HEK293 (cell line): Measurements from ENCODE around the gene SPRED2.

Experiments
- CTCF ChIA-PET: fragments of 350-600 bp; formaldehyde crosslinking; extraction: SDS; loops from one replicate; lab custom pipeline; 2021; ENCODE audit warnings: antibody characterized with exemption; lab: Yijun Ruan, JAX
- POLR2A ChIA-PET: fragments of 300-600 bp; formaldehyde crosslinking; extraction: SDS; loops from one replicate; lab custom pipeline; 2020; ENCODE audit warnings: antibody characterized with exemption, inconsistent platforms; lab: Yijun Ruan, JAX
- H3K27ac ChIP-seq: fragments of 200-500 bp; sonication (Bioruptor generic); 2 replicates; pipeline ENCODE4 v1.5.1; 2014; ENCODE audit warnings: low read depth, low read length, control low read depth, inconsistent platforms; ENCODE audit errors: extremely low read depth
- H3K36me3 ChIP-seq, 2 experiments: fragments of 200-500 bp in 1 of 2; sonication (Bioruptor generic) in 1 of 2; 1 replicate in 1 of 2; 2 replicates in 1 of 2; pipeline ENCODE4 v1.5.1; 2014 to 2017; ENCODE audit warnings: inconsistent platforms in 2 of 2, low read length in 2 of 2; ENCODE audit not compliant: control insufficient read depth in 2 of 2, insufficient read depth in 1 of 2
- H3K4me1 ChIP-seq: fragments of 200-500 bp; sonication (Bioruptor generic); 2 replicates; pipeline ENCODE4 v1.5.1; 2014; ENCODE audit warnings: mild to moderate bottlenecking, low read length, inconsistent platforms; ENCODE audit not compliant: control insufficient read depth, insufficient read depth
- H3K4me3 ChIP-seq: 2 replicates; pipeline ENCODE4 v1.5.1; 2011; ENCODE audit warnings: low read depth, mild to moderate bottlenecking, control low read depth, low read length, moderate library complexity
- H3K9me3 ChIP-seq: fragments of 200-500 bp; sonication (Bioruptor generic); 2 replicates; pipeline ENCODE4 v1.5.1; 2014; ENCODE audit warnings: low read depth, low read length, inconsistent platforms; ENCODE audit not compliant: control insufficient read depth, insufficient read depth
- GLIS1 ChIP-seq: fragments of 450-650 bp; formaldehyde crosslinking; IDR thresholded peaks from 2 replicates; pipeline ENCODE4 v1.5.1; 2016; ENCODE audit warnings: missing biosample characterization, missing genetic modification characterization
- PATZ1 ChIP-seq: fragments of 450-650 bp; formaldehyde crosslinking; IDR thresholded peaks from 2 replicates; pipeline ENCODE4 v1.5.1; 2016; ENCODE audit warnings: missing biosample characterization, missing genetic modification characterization
- SP3 ChIP-seq: fragments of 450-650 bp; formaldehyde crosslinking; IDR thresholded peaks from 2 replicates; pipeline ENCODE4 v1.5.1; 2016; ENCODE audit warnings: missing biosample characterization, missing genetic modification characterization
- ZBTB10 ChIP-seq: fragments of 450-650 bp; formaldehyde crosslinking; IDR thresholded peaks from 2 replicates; pipeline ENCODE4 v1.5.1; 2016; ENCODE audit warnings: missing biosample characterization, missing genetic modification characterization
- ZBTB26 ChIP-seq: fragments of 450-650 bp; formaldehyde crosslinking; optimal IDR thresholded peaks from 2 replicates; pipeline ENCODE3; 2016; ENCODE audit warnings: missing biosample characterization, mild to moderate bottlenecking, missing genetic modification characterization
- ZFHX2 ChIP-seq: fragments of 450-650 bp; formaldehyde crosslinking; conservative IDR thresholded peaks from 2 replicates; pipeline ENCODE4 v1.5.1; 2016; ENCODE audit warnings: missing biosample characterization, missing genetic modification characterization
- ZIC2 ChIP-seq: fragments of 450-650 bp; formaldehyde crosslinking; IDR thresholded peaks from 2 replicates; pipeline ENCODE4 v1.5.1; 2016; ENCODE audit warnings: missing biosample characterization, missing genetic modification characterization
- ZNF10 ChIP-seq: fragments of 450-650 bp; formaldehyde crosslinking; IDR thresholded peaks from 2 replicates; pipeline ENCODE4 v1.5.1; 2017; ENCODE audit warnings: missing biosample characterization, missing genetic modification characterization
- ZNF112 ChIP-seq: fragments of 450-650 bp; formaldehyde crosslinking; IDR thresholded peaks from 2 replicates; pipeline ENCODE4 v1.5.0; 2017; ENCODE audit warnings: missing biosample characterization, missing genetic modification characterization
- ZNF138 ChIP-seq: fragments of 450-650 bp; formaldehyde crosslinking; IDR thresholded peaks from 2 replicates; pipeline ENCODE4 v1.5.1; 2016; ENCODE audit warnings: missing biosample characterization, missing genetic modification characterization, borderline replicate concordance
- ZNF335 ChIP-seq: fragments of 450-650 bp; formaldehyde crosslinking; conservative IDR thresholded peaks from 2 replicates; pipeline ENCODE4 v1.5.1; 2016; ENCODE audit warnings: missing biosample characterization, missing genetic modification characterization
- ZNF555 ChIP-seq: fragments of 450-650 bp; formaldehyde crosslinking; conservative IDR thresholded peaks from 2 replicates; pipeline ENCODE4 v1.5.1; 2017; ENCODE audit warnings: missing biosample characterization, mild to moderate bottlenecking, missing genetic modification characterization, inconsistent platforms
- ZNF76 ChIP-seq: fragments of 450-650 bp; formaldehyde crosslinking; IDR thresholded peaks from 2 replicates; pipeline ENCODE4; 2016; ENCODE audit warnings: low read depth, missing biosample characterization, missing genetic modification characterization, borderline replicate concordance
- ZNF837 ChIP-seq: fragments of 450-650 bp; formaldehyde crosslinking; IDR thresholded peaks from 2 replicates; pipeline ENCODE4 v1.5.1; 2016; ENCODE audit warnings: missing biosample characterization, missing genetic modification characterization
- TF ChIP-seq, protein P1 (sequence below): fragments of 450-650 bp; formaldehyde crosslinking; IDR thresholded peaks from 2 replicates; pipeline ENCODE4 v1.5.1; 2016; ENCODE audit warnings: missing biosample characterization, missing genetic modification characterization
- TF ChIP-seq, protein P2 (sequence below): fragments of 450-650 bp; formaldehyde crosslinking; IDR thresholded peaks from 2 replicates; pipeline ENCODE4 v1.5.1; 2016; ENCODE audit warnings: missing biosample characterization, missing genetic modification characterization
- TF ChIP-seq, protein P3 (sequence below): fragments of 450-650 bp; formaldehyde crosslinking; IDR thresholded peaks from 2 replicates; pipeline ENCODE4 v1.5.1; 2017; ENCODE audit warnings: missing biosample characterization, missing genetic modification characterization

SPRED2 gene

GRCh38 chr2:65434592-65435241, 2.3 kb upstream of the SPRED2 start:
- CTCF ChIA-PET = interaction anchor here (0.7 to 1.7 kb wide), 4 partner anchors 14 to 170 kb away, joined by 3 to 5 read pairs (median 4); no protein-coding TSS in a partner anchor
- H3K4me3 ChIP-seq = no peak overlapping the region
- no peak overlapping the region; the same call in 1 of the 2 replicates for H3K27ac ChIP-seq
- TF ChIP-seq ZNF138 (tag by site-specific recombination) (no peak), ZNF555 (tag by site-specific recombination) (no peak)
- TF ChIP-seq, protein P1, sequence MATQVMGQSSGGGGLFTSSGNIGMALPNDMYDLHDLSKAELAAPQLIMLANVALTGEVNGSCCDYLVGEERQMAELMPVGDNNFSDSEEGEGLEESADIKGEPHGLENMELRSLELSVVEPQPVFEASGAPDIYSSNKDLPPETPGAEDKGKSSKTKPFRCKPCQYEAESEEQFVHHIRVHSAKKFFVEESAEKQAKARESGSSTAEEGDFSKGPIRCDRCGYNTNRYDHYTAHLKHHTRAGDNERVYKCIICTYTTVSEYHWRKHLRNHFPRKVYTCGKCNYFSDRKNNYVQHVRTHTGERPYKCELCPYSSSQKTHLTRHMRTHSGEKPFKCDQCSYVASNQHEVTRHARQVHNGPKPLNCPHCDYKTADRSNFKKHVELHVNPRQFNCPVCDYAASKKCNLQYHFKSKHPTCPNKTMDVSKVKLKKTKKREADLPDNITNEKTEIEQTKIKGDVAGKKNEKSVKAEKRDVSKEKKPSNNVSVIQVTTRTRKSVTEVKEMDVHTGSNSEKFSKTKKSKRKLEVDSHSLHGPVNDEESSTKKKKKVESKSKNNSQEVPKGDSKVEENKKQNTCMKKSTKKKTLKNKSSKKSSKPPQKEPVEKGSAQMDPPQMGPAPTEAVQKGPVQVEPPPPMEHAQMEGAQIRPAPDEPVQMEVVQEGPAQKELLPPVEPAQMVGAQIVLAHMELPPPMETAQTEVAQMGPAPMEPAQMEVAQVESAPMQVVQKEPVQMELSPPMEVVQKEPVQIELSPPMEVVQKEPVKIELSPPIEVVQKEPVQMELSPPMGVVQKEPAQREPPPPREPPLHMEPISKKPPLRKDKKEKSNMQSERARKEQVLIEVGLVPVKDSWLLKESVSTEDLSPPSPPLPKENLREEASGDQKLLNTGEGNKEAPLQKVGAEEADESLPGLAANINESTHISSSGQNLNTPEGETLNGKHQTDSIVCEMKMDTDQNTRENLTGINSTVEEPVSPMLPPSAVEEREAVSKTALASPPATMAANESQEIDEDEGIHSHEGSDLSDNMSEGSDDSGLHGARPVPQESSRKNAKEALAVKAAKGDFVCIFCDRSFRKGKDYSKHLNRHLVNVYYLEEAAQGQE (tag by site-specific recombination) = 0 out of 2 replicates have a peak, but pooled peaks have one; percentile 22
- POLR2A ChIA-PET = interaction anchor here (0.6 to 2.2 kb wide), 2 partner anchors 52 to 121 kb away, joined by 3 to 6 read pairs; no protein-coding TSS in a partner anchor
- H3K4me1 ChIP-seq = peaks cover 11% of the 10 kb centered on the region
- no peaks in the 10 kb centered on the region for H3K36me3 ChIP-seq
- no peaks in the 10 kb centered on the region for H3K9me3 ChIP-seq

- Histone ChIP-seq H3K36me3 (no peaks in the 10 kb centered on the region), H3K27ac (peak overlapping the region; percentile 95), H3K9me3 (no peaks in the 10 kb centered on the region), H3K4me1 (peaks cover 10% of the 10 kb centered on the region), H3K4me3 (peak overlapping the region; percentile 83)
- POLR2A ChIA-PET = interaction anchor here (1.2 to 2.6 kb wide), 5 partner anchors 10 to 135 kb away, joined by 3 to 14 read pairs (median 5); no protein-coding TSS in a partner anchor
- CTCF ChIA-PET = no interaction called here
- TF ChIP-seq ZIC2 = no peak
- TF ChIP-seq ZNF112 (tag by site-specific recombination) = no peak
- TF ChIP-seq ZBTB10 (tag by site-specific recombination) = 0 out of 2 replicates have a peak, but pooled peaks have one; percentile 9
- TF ChIP-seq ZNF335 = peak; percentile 12
- no peak for TF ChIP-seq ZNF837
- TF ChIP-seq PATZ1 (tag by site-specific recombination) = peak; percentile 68; the same call in 1 of the 2 replicates
- TF ChIP-seq, protein P2, sequence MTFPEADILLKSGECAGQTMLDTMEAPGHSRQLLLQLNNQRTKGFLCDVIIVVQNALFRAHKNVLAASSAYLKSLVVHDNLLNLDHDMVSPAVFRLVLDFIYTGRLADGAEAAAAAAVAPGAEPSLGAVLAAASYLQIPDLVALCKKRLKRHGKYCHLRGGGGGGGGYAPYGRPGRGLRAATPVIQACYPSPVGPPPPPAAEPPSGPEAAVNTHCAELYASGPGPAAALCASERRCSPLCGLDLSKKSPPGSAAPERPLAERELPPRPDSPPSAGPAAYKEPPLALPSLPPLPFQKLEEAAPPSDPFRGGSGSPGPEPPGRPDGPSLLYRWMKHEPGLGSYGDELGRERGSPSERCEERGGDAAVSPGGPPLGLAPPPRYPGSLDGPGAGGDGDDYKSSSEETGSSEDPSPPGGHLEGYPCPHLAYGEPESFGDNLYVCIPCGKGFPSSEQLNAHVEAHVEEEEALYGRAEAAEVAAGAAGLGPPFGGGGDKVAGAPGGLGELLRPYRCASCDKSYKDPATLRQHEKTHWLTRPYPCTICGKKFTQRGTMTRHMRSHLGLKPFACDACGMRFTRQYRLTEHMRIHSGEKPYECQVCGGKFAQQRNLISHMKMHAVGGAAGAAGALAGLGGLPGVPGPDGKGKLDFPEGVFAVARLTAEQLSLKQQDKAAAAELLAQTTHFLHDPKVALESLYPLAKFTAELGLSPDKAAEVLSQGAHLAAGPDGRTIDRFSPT (tag by site-specific recombination) = peak; percentile 37; the same call in 1 of the 2 replicates
- peak; percentile 64 for TF ChIP-seq ZBTB26 (tag by site-specific recombination)
- TF ChIP-seq ZNF10 (tag by site-specific recombination) = no peak
- peak; percentile 62 for TF ChIP-seq ZNF76
- TF ChIP-seq, protein P3, sequence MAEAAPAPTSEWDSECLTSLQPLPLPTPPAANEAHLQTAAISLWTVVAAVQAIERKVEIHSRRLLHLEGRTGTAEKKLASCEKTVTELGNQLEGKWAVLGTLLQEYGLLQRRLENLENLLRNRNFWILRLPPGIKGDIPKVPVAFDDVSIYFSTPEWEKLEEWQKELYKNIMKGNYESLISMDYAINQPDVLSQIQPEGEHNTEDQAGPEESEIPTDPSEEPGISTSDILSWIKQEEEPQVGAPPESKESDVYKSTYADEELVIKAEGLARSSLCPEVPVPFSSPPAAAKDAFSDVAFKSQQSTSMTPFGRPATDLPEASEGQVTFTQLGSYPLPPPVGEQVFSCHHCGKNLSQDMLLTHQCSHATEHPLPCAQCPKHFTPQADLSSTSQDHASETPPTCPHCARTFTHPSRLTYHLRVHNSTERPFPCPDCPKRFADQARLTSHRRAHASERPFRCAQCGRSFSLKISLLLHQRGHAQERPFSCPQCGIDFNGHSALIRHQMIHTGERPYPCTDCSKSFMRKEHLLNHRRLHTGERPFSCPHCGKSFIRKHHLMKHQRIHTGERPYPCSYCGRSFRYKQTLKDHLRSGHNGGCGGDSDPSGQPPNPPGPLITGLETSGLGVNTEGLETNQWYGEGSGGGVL = peak; percentile 93
- TF ChIP-seq GLIS1 = peak; percentile 26; the same call in 1 of the 2 replicates
- TF ChIP-seq ZFHX2 = 0 out of 2 replicates have a peak, but pooled peaks have one; percentile 12
- no peak for TF ChIP-seq SP3 (tag by site-specific recombination)
Observed at GRCh38 chr2:65431421-65432226, 775 bp downstream of the SPRED2 start.
